ENCODE results near the gene ALS2CL. TPM values are rescaled to one million over a fixed set of nuclear protein-coding genes. Genes with fewer than 3 reads are reported as not detected.

Gene ALS2CL
- total RNA-seq, 1 experiment from 2014 or later: 4.9 TPM

GRCh38 chr3:46710229-46710628 lies 16.8 kb upstream of the ALS2CL start:
- Histone ChIP-seq H2BK15ac (ENCODE audit: low read depth, low read length) (no peak overlapping the region), H2AK5ac (ENCODE audit: insufficient read length, low read length) (no peak overlapping the region), H3K4me2 (ENCODE audit: insufficient read depth, insufficient read length, low read length) (no peak overlapping the region), H3K27ac (ENCODE audit: insufficient read length, low read depth, low read length) (no peak overlapping the region), H4K20me1 (ENCODE audit: control insufficient read depth, insufficient read depth, insufficient read length) (no peaks in the 10 kb centered on the region), H2AFZ (ENCODE audit: low read length) (no peak overlapping the region), H4K5ac (ENCODE audit: insufficient read length, low read depth, low read length) (no peak overlapping the region), H3T11ph (ENCODE audit: low read length) (no peak overlapping the region), H3K23me2 (ENCODE audit: insufficient read length, low read depth, low read length, poor library complexity, severe bottlenecking) (no peaks in the 10 kb centered on the region), H3K56ac (ENCODE audit: insufficient read length, low read depth, low read length) (no peak overlapping the region), H3K9ac (ENCODE audit: extremely low read depth, insufficient read length, low read length) (no peak overlapping the region), H2BK12ac (ENCODE audit: insufficient read length, low read depth, low read length) (no peak overlapping the region), H4K8ac (replicated peaks; ENCODE audit: insufficient read length, low read depth, low read length) (no peak overlapping the region), H2BK20ac (ENCODE audit: low read depth, low read length, poor library complexity, severe bottlenecking) (no peak overlapping the region), H3K9me3 (ENCODE audit: control insufficient read depth, low read depth, low read length) (no peaks in the 10 kb centered on the region), H2BK120ac (ENCODE audit: low read depth, low read length, poor library complexity, severe bottlenecking) (no peak overlapping the region), H3K27me3 (ENCODE audit: insufficient read depth, low read length) (no peaks in the 10 kb centered on the region), H4K91ac (ENCODE audit: insufficient read length, low read depth, low read length) (no peak overlapping the region), H3K23ac (ENCODE audit: insufficient read length, low read depth, low read length) (no peak overlapping the region), H3K4ac (ENCODE audit: low read depth, low read length) (no peak overlapping the region), H3K4me1 (ENCODE audit: insufficient read depth, low read length) (no peaks in the 10 kb centered on the region), H3K18ac (ENCODE audit: insufficient read length, low read depth, low read length) (no peak overlapping the region), H3K79me1 (ENCODE audit: insufficient read depth, low read depth, low read length, poor library complexity, severe bottlenecking) (no peaks in the 10 kb centered on the region), H3K14ac (ENCODE audit: insufficient read depth, low read length) (no peak overlapping the region), H2BK5ac (ENCODE audit: insufficient read length, low read length) (no peak overlapping the region), H3K79me2 (ENCODE audit: insufficient read depth, low read length) (no peaks in the 10 kb centered on the region)
- Mint-ChIP-seq H3K27ac (no peak overlapping the region), H3K9me3 (no peaks in the 10 kb centered on the region), H3K4me3 (no peak overlapping the region), H3K4me1 (peaks cover 11 to 15% of the 10 kb centered on the region in 2 experiments), H3K27me3 (ENCODE audit: low read depth) (peaks cover 2% of the 10 kb centered on the region), H3K36me3 (ENCODE audit: insufficient read depth in 1 of 3, low read depth in 3 of 3) (no peaks in the 10 kb centered on the region)
- TF ChIP-seq CTCF (conservative IDR thresholded peaks at IDR 0.05): no peak
- no peak for DNase-seq
- WGBS (ENCODE audit: extremely low coverage, insufficient read length, low lambda C conversion rate): no CpG with 5 or more reads among the region's 7 CpGs
